Stimulated activated CD4-positive, alpha-beta T cell treated with anti-CD3 and anti-CD28 coated beads, Interleukin-2, amount 100 ng/mL, for 24 hours (primary cell): ENCODE results near the gene ABO.
"Not testable (repeated sequence)": the region's sequence is repeated elsewhere in the genome, so short reads cannot be mapped to it uniquely, and the experiment has no call there.

Experiments
- DNase-seq, 2 donors: peaks; one replicate each; pipeline ENCODE4 v3.0.0-alpha.2; 2020

ABO gene

DNA sequence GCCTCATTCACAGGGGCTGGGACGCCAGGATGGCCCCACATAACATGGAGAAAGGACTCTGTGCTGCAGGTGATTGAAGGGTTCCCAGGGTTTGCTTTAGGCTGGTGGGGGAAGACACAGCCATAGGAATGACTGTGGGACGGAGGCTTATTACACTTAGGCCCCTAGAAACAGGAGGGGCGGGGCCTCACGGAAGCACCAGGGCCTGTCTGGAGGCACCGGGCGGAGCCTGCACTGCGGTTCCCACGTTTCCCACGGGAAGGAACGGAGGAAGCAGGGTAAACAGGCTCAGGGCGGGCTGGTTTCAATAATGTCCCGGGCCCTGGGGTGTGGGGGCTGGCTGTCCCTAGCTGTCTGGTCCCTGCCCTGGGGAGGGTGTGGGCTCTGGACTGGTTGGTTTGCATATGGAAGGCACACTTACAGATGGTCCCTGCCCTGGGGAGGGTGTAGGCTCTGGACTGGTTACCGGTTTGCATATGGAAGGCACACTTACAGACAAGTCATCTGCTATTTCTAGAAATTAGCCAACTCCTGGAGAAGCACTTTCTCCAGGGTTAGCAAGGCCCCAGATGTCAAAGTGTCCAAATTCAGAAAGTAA is 51.7 kb downstream of the ABO start:
- DNase-seq, result not testable (repeated sequence)

DNA sequence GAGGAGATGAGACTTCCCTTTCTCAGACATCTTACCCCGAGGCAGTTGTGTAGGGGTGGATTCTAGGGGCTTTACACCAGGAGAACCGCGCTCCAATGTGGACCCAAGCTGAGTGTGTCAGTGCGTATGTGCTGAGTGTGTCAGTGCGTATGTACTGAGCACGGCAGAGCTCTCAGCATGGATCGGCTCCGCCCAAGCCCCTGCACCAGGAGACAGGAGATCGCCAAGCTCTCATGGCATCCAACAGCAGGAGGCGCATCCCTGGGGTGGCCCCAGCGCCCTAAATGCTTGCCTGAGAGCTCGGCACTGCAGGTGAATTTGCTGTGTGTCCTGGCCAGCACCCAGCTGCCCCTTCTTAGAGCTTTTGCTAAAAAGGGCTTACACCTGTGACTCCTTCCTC is 53.0 kb downstream of the ABO start:
- DNase-seq, result not testable (repeated sequence)

DNA sequence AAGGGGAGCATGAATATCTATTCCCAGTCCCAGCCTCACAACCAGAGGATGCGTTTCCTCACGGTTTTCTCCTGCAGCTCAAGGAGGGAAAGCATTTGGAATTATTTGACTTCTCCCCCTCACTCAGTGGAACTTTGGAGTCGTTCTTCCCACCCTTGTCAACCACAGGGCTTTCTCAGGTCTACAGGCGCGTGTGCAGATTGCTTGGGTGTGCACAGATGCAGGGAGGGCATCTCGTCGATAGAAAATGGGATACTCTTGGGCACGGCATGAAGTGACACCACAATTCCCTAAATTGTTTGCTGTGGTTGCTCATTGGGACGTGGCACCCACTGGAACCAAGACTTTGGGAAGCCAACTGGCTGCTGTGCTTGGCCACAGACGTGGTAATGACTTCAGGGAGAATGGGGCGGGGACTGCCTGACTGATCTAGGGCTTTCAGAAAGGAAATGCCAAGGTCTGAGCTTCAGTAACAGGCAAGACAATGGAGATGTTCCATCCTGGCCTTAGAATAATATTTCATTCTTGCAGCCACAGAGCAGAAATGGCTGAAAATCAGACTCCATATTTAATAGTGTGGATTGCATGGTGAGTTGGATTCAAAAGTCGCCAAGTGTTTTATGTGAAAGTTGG is 53.7 kb downstream of the ABO start:
- DNase-seq, result no peak

DNA sequence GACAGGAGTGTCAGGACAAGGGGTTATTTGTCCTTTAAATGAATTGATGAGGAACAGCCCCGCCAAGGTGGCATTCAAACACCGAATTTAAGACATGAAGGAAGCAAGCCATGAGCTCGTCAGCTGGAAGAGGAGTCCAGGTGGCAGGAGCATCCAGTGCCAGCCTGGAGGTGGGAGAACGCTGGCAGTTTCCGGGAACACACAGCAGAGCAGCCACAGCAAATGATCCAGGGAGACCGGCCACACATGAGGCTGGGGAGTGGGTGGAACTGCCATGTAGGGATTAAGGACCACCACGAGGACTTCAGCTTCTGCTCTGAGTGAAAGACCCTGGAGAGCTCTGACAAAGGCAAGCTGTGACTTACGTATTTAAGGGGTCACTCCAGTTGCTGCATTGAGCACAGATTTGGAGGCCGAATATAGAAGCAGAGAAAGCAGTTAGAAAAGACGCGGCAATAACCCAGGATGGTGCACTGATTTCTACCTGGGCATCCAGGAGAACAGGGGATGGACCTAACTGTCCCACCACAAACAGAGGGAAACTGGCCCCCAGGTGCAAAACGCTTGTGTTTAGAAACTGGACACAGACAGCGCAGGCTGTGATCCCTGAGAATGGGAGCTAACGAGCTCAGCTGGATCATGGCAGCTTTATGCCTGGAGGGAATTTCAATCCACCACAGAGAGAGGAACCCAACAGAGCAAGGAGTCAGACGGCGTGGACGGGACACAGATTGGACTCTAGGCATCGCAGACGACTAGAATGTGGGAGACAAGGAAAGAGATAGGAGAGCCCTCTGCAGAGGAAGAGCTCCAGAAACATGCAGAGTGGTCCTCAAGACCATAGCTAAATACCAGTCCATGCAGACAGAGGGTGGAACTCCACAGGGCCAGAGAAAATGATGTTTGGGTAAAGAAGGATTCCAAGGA is 56.7 kb downstream of the ABO start:
- not testable (repeated sequence) for DNase-seq

DNA sequence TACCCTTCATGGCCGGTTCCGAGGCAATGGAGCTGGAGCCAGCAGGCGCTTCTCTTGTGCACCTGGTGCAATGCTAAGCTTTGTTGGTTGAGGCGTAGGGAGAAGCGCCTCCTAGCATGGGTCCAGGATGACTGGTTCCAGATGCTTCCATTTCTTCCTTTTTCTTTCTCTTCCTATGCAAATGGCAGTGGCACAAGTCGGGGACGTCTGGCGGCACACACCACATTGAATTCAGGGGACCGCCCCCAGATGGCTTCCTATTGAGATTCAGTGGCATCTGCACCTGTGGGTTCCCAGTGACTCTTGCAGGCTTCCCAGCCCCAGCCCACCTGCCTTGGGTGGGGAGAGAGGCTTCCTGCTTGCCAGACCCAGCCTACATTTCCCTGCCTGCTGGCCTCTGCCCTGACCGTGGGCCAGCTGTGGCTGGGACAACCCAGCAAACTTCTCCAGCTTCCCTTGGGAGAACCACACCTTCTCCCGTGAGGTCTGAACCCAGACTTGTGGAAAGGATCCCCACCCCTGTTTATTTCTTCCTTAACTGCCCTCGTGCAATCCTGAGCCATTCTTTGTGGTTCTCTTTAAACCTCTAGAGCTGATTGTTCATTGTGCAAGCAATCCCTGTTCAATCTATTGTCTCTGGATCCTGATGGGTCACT is 57.5 kb downstream of the ABO start:
- not testable (repeated sequence) for DNase-seq

DNA sequence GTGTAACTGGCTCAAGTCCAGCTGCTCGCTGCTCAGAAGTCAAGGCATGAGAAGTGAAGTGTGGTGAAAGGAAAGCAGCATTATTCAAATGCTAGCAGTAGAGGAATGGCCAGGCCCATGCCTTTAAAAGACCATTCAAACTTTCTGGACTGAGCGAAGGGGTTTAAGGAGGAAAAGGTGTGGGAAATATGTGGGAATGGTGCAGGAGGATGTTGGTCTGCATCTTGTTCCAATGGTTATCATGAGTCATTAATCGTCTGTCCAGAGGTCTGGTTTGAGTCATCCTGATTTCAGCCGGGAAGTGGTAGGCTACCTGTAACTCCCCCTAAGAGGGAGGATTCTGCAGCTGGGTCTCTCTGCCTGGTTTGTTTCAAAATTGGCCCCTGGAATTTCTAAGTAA is 60.7 kb downstream of the ABO start:
- DNase-seq, result not testable (repeated sequence)

DNA sequence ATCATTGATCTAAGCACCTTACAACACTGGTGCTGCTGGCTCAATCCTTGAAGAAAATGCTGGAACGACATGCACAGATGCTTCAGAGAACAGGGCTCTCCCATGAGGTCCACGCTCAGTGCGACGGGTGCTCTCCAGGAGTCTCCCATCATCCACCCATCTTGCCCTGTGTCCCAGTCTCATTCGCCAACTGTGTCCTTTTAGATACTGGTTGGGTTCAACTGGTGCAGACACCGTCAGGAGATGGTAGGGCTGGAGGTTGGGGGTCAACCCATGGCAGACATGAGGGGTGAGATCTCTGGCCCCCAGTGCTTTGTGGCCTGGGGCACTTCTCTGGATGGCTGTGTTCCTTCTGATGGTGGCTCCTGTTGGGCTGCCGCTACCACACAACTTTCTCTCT is 64.4 kb downstream of the ABO start:
- no peak for DNase-seq

DNA sequence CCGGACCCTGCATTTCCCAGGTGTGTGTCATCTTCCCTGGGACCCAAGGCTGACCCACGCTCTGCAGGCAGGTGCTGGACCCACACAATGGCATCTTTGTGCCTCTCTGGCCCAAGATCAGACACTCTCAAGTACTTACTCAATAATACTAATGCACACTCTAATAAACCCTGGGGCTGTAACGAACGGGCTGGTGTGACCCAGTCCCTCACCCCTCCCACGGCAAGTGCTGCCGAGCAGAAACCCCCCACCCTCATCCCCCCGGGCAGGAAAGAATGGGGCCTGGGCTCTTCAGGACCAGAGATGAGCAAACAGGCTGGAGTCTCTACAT is 64.8 kb downstream of the ABO start:
- DNase-seq, result no peak

DNA sequence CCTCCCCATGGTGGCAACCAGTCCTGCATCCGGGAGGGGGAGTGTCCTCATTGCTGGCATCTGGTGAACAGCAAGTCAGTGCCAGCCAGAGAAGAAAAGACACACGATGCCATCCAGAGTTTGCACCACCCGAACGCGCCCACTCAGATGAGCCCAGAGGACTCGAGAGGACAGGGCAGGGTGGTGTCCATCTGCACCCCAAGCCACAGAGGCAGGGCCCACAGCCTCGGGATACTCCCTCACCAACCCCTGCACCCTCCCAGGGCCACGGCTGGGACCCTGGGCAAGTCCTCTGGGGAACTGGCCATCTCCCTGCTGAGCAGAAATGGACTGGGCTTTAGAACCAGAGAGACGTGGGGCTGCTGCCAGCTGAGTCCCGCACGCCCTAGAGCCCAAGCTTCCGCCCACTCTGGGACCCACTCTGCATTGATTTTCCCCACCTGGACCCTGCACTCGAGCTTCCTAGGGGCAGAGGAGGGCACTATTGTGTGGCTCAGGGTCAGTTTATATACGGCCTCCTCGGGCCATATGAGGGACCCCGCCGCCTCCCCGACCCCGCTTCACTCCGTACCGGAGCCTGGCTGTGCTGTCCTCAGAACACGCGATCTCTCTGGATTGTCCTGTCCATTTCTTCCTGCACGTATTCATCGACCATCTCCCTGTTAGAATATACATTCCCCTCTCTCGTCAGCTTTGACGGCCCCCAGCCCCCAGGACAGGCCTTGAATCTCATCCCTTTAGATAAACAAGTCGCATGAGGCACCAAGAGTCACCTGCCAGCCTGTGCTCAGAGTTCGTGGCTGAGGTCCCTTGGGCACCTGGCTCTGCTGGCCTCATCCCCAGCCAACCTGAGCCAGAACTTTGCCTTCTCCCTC is 65.4 kb downstream of the ABO start:
- not testable (repeated sequence) for DNase-seq

DNA sequence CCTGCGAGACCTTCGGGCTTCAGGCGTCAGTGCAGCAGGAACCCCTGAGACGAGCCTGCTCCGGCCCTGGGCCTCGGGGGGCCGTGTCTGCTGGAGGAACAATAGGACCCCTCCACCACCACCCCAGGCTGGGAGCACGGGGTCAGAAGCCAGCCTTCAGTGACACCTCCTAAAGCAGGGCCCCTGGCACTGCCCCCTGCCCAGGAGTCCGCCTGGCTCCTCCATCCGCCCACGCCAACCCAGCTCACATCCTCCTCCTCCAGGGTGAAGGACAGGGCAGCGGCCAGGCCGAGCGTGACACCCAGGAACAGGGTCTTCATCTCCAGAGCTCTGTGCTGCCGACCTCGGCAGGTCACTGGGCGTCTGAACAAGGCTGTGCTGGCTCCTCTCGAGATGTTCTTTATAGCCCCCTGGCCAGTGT is 66.1 kb downstream of the ABO start, which contains the start of gene OBP2B:
Gene OBP2B (minus strand): TSS at position 371 of the 421 bp plus-strand sequence. CDS start 51 bp downstream, at position 320.
- not testable (repeated sequence) for DNase-seq

DNA sequence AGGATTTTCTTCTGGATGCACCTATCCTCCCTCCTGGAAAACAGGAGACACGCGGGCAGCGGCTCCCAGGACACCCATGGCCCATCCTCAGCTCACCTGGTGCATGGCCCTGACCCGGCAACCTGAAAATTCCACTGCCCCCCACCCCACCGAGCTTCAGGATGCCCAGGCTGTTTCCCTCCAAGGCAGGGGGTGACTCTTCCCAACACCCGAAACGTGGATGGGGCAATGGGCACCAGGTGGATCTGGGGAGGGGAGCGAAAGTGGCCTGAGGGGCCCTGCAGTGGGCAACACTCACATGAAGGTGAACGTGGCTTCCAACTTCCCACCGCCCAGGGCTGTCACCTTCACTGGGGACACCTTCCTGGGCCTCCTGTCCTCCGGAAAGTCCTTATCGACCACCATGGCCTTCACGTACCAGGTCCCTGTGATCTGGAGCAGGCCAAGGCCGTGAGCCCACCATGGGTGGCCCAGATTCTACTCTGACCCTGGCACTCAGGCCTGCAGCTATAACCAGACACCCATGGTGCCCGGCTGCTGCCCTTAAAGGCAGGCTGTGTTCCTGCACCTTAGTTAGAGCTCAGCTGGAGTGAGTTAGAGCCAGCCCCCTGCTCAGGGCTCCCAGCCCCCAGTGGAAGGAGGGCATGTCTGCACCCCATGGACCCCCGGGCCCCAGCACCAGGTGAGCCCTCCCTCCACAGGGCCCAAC is 66.7 kb downstream of the ABO start:
- not testable (repeated sequence) for DNase-seq

DNA sequence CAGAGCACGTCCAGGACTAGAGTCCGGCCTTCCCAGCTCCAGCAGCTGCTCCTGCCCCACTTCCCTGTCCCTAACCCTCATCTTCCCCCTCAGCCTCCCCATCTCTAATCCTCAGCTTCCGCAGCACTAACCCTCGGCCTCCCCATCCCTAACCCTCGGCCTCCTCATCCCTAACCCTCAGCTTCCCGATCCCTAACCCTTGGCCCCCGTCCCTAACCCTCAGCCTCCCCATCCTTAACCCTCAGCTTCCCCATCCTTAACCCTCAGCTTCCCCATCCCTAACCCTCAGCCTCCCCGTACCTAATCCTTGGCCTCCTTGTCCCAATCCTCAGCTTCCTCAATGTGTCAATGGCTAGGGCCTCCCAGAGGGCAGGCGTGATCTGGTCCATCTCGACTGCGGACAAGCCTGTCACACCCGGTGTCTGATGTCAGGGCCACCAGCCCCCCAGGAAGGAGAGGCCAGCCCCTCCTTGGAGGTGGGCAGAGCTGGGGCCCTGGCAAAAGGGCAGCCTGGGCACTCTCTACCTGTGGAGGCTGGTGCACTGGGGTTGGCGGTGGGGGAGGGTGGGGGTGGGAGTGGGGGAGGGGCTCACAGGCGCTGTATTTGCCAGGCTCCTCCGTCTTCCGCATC is 67.3 kb downstream of the ABO start:
- DNase-seq, result no peak

DNA sequence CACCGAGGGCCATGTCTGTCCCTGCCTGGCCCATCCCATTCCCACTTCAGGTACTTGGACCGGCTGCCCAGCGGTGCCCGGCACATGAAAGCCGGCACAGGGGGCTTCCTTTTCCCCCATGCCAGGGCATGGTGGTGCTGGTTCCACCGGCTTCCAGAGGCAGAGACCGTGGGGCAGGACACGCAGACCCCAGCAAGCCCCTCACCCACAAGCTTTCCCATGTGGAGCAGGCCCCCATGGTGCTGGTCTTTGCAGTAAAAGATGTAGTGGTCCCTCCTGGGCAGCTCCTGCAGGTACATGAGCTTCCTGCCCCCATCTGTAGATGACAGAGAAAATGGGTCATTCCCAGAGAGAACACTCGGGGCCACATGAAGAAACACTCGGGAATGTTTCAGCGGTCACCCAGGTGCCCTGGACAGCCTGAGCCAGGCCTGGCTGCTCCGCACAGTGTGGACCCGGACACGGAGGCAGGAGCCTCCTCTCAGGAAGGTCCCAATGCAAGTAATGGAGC is 67.9 kb downstream of the ABO start:
- no peak for DNase-seq

DNA sequence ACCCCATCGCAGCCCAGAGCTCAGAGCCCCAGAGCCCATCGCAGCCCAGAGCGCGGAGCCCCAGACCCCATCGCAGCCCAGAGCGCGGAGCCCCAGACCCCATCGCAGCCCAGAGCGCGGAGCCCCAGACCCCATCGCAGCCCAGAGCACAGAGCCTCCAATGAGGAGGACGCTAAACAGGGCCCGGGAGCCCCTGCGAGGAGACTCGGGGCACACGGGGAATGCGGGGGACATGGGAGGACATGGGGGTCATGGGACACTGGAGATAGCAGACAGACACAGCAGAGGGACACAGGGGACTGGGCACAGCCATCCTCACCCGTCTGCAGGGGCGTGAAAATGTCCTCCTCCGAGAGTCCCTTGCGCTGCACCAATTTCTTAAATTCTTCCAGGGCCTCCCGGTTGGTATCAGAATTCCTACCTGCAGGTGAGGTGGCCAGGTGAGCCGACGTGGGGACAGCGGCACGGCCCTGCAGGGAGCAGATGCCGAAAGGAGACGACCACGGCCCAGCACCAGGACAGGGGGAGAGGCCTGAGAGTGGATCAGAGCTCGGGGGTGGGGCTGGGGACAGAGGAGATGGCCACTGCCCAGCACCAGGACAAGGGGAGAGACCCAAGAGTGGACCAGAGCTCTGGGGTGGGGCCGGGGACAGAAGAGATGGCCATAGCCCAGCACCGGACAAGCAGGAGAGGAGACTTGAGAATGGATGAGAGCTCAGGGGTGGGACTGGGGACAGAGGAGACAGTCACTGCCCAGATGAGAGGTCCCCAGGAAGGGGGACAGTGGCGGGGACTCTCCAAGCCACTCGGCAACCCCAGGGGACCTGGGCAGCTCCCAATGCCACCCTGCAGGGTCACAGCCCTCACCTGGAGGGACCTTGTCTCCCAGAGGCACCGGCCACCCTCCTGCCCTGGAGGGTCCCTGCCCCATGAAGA is 68.7 kb downstream of the ABO start:
- DNase-seq, result no peak

DNA sequence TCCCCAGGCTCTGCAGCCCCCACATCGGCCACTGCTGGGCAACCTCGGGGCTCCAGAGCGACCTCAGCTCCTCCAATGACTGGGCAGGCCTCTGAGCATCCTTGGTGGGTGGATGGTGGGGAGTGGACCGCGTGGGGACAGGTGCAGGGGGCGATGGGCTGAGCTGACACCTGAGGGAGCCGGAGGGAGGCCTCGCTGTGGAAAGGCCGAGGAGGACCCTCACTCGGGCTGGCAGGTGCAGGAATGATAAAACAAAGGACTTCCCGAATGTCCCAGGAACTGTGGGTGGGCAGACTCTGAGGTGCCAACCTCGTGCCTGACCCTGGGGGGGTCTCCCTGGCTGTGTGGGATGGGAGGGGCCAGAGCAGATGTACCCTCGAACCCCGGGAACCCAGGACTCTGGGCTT is 69.5 kb downstream of the ABO start:
- DNase-seq, result not testable (repeated sequence)
